Limb (tissue), 2 donors: ENCODE data around the gene STARD10.

ENCODE experiments used
- DNase-seq, 2 donors: peaks; one replicate each; pipeline ENCODE4 v3.0.0-alpha.2; 2016; ENCODE audit errors: extremely low spot score in 2 of 2

The STARD10 gene

DNA sequence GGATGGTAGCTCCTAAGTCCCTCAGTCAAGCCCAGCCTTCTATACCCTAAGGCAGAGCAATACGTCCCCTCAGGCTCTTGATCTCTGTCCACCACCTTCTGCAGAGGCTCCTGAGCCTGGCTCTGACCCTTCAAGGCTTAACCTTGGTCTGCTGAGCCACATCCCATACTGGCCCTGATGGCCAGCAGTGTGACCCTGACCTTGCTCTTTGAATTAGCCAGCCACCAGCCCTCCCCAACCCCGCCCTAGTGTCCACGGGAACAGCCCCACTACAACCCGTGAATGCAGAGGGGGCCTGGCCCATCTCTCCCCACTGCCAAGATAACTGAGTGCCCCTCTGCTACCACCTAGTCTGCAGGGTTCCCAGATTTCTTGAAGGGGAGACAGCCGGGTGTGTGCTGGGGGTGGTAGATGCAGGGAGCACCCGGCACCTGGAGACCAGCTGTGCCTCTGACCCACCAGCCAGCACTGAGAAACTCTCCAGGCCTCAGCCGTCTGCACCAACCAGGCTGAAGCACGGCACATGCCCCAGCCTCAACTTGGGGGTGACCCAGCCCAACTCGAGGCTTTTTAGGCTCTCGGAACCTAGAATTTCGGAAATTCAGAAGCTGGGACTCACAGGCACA is 47.8 kb downstream of the STARD10 start:
- no peak for DNase-seq

GRCh38 chr11:72745511-72745910 is 48.3 kb downstream of the STARD10 start:
- DNase-seq: no peak

GRCh38 chr11:72744474-72744873 is 49.4 kb downstream of the STARD10 start:
- DNase-seq: no peak

DNA sequence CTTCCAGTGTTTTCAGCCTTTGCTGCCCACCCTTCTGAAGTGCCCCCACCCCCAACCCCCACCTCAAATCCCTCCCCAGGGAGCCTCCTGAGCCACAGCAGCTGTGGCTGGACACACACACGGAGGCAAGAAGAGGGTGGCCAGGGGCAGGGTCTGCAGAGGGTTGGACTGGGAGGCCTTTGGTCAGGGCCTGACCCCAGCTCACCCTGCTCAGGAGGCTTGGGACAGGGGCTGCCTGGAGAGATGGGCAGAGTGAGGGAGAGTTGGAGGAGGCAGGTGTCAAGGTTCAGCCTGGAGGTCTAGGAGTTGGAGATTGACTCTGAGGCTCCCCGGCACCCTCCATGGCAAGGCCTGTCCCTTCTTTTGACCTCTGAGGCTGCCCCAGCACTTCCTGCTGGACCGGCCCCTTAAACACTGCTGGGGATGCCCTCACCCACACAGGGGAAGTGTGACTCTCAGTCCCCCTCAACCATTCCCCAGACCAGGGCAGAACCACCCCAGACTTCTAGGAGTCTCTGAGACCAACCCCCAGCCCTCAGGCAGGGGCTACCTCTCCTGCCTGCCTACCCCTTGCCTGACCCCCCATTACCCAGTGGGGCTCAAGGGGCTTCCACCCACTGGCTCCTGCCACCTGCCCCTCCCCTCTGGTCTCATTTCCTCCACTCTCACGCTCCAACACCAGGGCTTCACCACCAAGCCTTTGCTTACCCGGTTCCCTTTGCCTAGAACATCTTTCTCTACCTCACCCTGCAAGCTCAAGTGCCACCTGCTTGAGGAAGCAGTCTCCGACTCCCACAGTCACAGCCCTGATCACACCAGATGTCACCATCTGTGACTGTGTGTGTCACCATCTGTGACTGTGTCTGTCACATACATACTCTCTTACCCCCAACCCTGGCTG is 50.3 kb downstream of the STARD10 start:
- DNase-seq: no peak

DNA sequence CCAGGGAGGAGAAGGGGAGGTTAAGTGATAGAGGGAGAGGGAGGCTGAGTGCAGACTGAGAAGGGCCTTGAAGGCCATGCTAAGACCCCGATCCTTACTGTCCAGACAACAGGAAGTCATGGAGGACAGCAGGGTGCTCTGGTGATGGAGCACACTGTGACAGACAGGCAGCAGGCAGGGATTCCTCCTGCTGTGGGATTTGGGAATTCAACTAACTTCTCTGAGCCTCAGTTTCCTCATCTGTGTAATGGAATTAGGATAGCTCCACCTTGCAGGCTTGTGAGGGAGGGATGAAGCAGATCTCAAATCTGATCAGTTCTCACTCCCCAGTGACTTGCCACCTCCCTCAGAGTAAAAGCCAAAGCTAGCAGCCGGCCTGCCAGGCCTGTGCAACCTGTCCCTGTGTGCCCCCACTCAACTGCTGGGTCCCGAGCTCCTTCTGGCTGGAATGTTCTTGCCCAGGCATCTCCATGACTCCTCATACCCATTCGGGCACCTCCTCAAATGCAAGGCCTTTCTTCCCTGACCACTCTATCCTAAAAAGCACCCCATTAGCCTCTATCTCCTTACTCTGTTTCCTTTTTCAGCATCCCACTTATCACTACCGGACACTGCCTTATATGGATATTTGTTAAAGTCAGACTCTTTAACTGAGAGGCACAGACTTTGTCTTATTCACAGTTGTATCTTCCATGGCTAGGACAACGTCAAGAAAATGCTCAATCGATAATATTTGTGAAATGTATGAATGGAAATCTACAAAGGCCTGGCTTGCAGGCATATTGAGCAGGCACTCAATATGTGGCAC is 51.1 kb downstream of the STARD10 start:
- no peak for DNase-seq

DNA sequence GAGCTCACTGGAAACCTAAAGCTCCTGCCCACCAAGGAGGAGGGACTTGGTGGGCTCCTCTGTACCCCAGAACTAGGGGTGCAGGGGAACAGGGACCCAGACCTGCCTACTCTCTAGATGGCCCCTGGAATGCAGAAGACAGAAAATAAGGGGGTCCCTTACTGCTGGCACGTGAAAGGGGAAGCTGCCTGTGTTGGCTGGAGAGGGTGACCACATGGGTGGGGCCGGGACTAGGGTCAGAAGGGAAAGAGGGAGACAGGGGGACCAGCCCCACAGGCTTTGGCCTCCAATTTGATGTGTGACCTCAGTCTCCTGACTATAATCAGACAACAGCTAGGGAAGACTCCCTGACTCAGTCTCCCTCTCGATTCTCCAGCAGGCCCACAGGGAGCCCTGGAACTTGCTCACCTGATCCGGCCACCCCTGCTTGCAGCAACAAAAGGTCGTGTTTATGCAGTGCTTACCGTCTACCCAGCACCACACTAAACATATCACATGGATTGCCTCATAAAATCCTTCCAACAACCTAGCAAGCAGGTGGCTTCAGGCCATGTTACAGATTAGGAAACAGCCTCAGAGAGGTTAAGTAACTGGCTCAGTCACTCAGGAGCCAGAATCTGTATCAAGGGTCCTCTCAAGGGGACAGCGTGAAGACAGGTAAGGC is 51.9 kb downstream of the STARD10 start:
- no peak for DNase-seq

GRCh38 chr11:72741429-72741833 is 52.4 kb downstream of the STARD10 start:
- DNase-seq: no peak

DNA sequence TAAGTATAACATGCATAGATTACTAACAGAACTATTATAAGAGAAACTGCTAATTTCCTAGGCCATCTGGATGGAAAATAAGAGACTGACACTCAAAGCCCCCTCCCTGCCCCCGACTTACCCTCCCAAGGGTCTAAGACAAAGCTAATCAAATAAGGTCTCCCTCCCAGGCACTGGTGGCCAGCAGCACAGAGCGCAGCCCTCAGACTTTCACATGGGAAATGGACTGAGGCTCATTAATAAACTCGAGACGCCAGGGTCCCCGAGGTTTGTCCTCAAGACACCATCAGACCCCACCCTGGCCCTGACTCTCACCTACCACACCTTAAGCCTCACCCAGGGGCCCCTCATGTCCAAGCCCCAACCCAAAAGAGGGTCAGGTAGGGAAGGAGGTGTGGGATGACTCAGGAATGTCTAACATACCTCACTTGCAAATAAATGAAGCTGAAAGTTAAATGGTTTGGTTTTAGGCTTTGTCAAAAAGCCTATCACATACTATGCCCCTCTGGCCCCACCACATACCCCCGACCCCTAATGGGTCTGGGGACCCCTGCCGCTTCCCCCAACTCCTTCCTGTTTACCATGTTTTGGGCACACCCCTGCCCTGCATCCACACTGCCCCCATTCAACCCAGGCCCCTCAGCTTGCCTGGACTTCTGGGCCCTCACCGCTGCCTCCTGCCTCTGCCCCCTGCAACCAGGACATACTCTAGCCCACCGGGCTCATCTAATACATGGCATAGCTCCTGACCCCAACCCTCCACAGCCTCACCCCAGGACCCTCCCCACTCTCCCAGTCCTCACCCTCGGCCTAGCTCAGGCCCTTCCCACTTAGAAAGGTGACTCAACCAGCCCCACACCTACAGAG is 53.1 kb downstream of the STARD10 start:
- no peak for DNase-seq

GRCh38 chr11:72740060-72740424 is 53.8 kb downstream of the STARD10 start:
- DNase-seq: no peak

GRCh38 chr11:72739240-72740059 is 54.4 kb downstream of the STARD10 start:
- no peak for DNase-seq

DNA sequence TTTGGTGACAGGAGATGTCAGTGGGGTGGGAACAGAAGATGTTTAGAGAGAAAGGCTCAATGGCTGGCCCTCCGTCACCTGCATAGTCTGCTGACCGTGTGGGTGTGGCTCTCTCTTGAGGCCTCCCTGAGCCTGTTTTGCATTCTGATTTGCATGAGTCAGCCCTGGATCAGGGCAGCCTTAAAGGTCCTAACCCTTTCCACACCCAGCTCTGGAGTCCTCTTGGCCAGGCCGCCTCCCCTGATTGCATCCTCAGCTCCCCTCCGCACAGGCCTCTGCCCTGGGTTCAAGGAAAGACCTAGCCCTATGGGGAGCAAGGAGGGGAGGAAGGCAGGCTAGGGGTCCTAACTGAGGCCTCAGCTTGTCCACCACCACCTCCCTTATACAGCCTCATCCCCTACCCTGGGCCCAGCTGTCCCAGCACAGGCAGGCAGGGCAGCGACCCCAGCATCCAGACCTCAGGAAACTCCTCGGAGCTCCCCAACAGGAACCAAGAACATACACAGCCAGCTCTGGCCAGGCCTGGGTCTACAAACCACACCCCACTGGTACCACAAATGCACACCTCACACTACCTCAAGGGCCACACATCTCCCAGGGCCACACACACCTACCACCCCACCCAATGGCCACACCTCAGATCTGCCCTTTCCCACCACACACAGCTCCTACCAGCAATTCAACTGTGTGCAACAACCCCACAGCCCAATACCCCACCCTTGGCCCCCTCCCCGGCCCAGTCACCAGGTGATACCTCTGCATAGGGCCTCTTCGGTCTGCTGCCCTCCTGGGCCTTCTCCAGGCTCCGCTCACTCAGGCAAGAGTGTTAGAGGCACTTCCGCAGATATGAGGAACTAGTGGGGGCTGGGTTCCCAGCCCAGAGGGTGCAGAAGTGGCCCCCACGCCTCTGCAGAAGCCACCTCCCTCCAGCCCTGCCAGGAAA is 55.4 kb downstream of the STARD10 start:
- no peak for DNase-seq

DNA sequence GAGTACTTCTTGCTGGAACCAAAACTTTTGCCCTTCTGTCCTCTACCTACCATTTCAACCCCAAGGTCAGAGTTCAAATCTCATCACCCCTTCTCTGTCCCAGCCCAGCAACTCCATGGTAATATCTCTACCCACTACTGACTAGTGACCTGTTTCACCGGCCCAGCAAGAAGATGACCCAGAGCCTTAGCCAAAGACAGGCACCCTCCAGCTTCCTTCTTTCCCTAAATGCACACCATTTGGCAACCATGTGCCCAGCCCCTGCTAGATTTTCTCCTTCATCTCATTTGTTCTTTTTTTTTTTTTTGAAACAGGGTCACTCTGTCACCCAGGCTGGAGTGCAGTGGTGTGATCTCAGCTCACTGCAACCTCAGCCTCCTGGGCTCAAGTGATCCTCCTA is 56.5 kb downstream of the STARD10 start:
- DNase-seq: no peak

DNA sequence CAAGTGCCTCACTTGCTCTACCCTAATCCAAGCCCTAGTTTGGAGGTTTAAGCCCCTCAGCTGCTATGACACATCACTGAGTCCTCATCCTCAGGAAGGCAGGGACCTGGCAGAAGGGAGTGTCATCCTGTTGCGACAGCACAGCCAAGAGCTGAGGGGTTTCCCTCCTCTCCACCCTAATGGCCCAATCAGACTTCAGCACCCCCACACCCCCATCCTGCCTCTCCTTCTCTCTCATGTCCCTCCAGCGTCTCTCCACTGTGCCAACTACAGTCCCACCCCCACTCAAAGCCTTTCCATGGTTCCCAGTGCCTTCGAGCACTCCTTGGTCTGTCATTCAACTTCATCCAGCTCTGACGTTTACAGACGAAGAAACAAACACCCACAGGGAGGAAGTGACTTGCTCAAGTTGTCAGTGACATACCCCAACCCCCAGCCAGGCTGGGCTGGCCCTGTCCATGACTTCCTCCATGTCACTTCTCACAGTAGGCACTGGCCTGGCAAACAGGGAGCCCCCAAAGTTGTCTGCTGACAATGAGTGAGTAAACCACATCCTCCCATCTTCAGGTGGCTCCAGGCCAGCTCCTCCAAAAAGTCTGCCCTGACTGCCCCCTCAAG is 57.3 kb downstream of the STARD10 start:
- no peak for DNase-seq

- DNase-seq: no peak
Measured at GRCh38 chr11:72735495-72736027, 58.3 kb downstream of the STARD10 start.

- DNase-seq: no peak
Measured at GRCh38 chr11:72732329-72732728, 61.5 kb downstream of the STARD10 start.

- no peak for DNase-seq
Measured at GRCh38 chr11:72730737-72731136, 63.1 kb downstream of the STARD10 start.

DNA sequence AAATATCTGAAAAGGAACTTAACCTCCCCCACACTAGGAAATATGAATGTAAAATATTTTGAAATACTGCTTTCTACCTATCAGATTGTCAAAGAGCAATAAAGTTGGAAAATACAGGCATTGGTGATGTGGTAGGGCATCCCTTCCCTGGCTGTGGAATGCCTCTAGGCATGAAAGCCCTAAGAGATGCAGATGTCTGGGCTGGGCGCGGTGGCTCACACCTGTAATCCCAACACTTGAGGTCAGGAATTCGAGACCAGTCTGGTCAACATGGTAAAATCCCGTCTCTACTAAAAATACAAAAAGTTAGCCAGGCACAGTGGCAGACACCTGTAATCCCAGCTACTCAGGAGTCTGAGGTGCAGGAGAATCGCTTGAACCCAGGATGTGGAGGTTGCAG is 63.6 kb downstream of the STARD10 start:
- DNase-seq: no peak

GRCh38 chr11:72727521-72727920 is 66.3 kb downstream of the STARD10 start:
- no peak for DNase-seq
